ENCODE measurements around the gene GLS. TPM values are rescaled to one million over a fixed set of nuclear protein-coding genes. Genes with fewer than 3 reads are reported as not detected.

Gene GLS
- total and polyA plus RNA-seq, 9 donors = 49.2 to 93.2 (median 61.4) TPM

Other genes with a start within 250 kb of the GLS start
- 76.7 TPM for gene NAB1, start 231.7 kb upstream of the GLS start, total RNA-seq
- 10 to 100 TPM; 44.0 to 63.7 (median 55.8) TPM for gene NAB1, start 231.7 kb upstream of the GLS start, polyA plus RNA-seq (ENCODE audit: insufficient read depth in 1 of 8, insufficient read length in 8 of 8, low replicate concordance in 1 of 8)
- 23.6 TPM for gene STAT1, start 133.3 kb downstream of the GLS start, total RNA-seq
- gene STAT1, start 133.3 kb downstream of the GLS start, polyA plus RNA-seq (ENCODE audit: insufficient read depth in 1 of 8, insufficient read length in 8 of 8, low replicate concordance in 1 of 8) = 10 to 100 TPM; 25.7 to 36.0 (median 31.9) TPM